IMR-90 (cell line): Measurements from ENCODE around the gene RAB31. TPM values are rescaled to one million over a fixed set of nuclear protein-coding genes. Genes with fewer than 3 reads are reported as not detected.

ENCODE experiments used
- ATAC-seq: fragments of 200-7000 bp; cut with Tn5 transposase; 2 replicates; pipeline ENCODE4 v1.9.1; 2020; ENCODE audit warnings: low read depth, mild to moderate bottlenecking, moderate library complexity
- BruUV-seq: library from RNA; stranded (reverse); fragments of 400-500 nt; replicated peaks from 2 replicates; lab custom pipeline; 2021; lab: Mats Ljungman, UMichigan
- CTCF ChIA-PET: fragments of 300-600 bp; formaldehyde crosslinking; extraction: SDS; loops from one replicate; lab custom pipeline; 2021; ENCODE audit warnings: antibody characterized with exemption; lab: Yijun Ruan, JAX
- POLR2A ChIA-PET: fragments of 300-600 bp; sonication (Branson Sonifier 250); formaldehyde crosslinking; loops from one replicate; lab custom pipeline; 2022; ENCODE audit warnings: antibody characterized with exemption; ENCODE audit not compliant: unreplicated experiment; lab: Charles Lee
- DNase-seq: peaks from one replicate; pipeline ENCODE4 v3.0.0; 2013
- H2AFZ ChIP-seq: replicated peaks from 2 replicates; pipeline ENCODE3; 2013; ENCODE audit warnings: low read length, mild to moderate bottlenecking; ENCODE audit not compliant: poor library complexity
- H2AK5ac ChIP-seq: 2 replicates; pipeline ENCODE4 v1.6.1; 2013; ENCODE audit warnings: low read depth, low read length, inconsistent platforms
- H2AK9ac ChIP-seq: replicated peaks from 2 replicates; pipeline ENCODE3; 2013; ENCODE audit warnings: mild to moderate bottlenecking, low read depth, low read length, moderate library complexity; ENCODE audit not compliant: poor library complexity
- H2BK120ac ChIP-seq: 2 replicates; pipeline ENCODE4 v1.6.1; 2013; ENCODE audit warnings: low read depth, low read length, inconsistent platforms
- H2BK15ac ChIP-seq: 3 replicates; pipeline ENCODE4 v1.6.1; 2013; ENCODE audit warnings: low read depth, low read length, inconsistent platforms
- H2BK20ac ChIP-seq: 2 replicates; pipeline ENCODE4 v1.6.1; 2013; ENCODE audit warnings: low read depth, mild to moderate bottlenecking, inconsistent platforms, low read length, moderate library complexity
- H2BK5ac ChIP-seq: 2 replicates; pipeline ENCODE4 v1.6.1; 2013; ENCODE audit warnings: mild to moderate bottlenecking, low read depth, low read length, inconsistent platforms; ENCODE audit not compliant: poor library complexity, severe bottlenecking
- H3K14ac ChIP-seq: replicated peaks from 2 replicates; pipeline ENCODE4 v1.6.1; 2013; ENCODE audit warnings: low read depth, low read length, inconsistent platforms
- H3K18ac ChIP-seq: 2 replicates; pipeline ENCODE4 v1.6.1; 2013; ENCODE audit warnings: low read depth, low read length, control low read depth
- H3K23ac ChIP-seq: 2 replicates; pipeline ENCODE4 v1.6.1; 2013; ENCODE audit warnings: low read depth, low read length, inconsistent platforms
- H3K27ac ChIP-seq: 2 replicates; pipeline ENCODE4 v1.5.1; 2013; ENCODE audit warnings: mild to moderate bottlenecking, control low read depth, low read length; ENCODE audit not compliant: insufficient read depth
- H3K27me3 ChIP-seq: 2 replicates; pipeline ENCODE4 v1.6.1; 2013; ENCODE audit warnings: low read length; ENCODE audit not compliant: control insufficient read depth, insufficient read depth
- H3K36me3 ChIP-seq: 2 replicates; pipeline ENCODE4 v1.6.1; 2013; ENCODE audit warnings: low read length, mixed read lengths; ENCODE audit not compliant: control insufficient read depth, insufficient read depth
- H3K4ac ChIP-seq: 2 replicates; pipeline ENCODE4 v1.6.1; 2013; ENCODE audit warnings: low read depth, low read length, inconsistent platforms
- H3K4me1 ChIP-seq: 2 replicates; pipeline ENCODE4 v1.6.1; 2013; ENCODE audit warnings: low read length, mixed read lengths; ENCODE audit not compliant: control insufficient read depth, insufficient read depth
- H3K4me2 ChIP-seq: 2 replicates; pipeline ENCODE4 v1.6.1; 2013; ENCODE audit warnings: low read depth, mild to moderate bottlenecking, control low read depth, low read length, moderate library complexity
- H3K4me3 ChIP-seq: 2 replicates; pipeline ENCODE4 v1.5.1; 2013; ENCODE audit warnings: low read depth, mild to moderate bottlenecking, control low read depth, low read length, moderate library complexity; ENCODE audit not compliant: insufficient read depth
- H3K56ac ChIP-seq: 2 replicates; pipeline ENCODE4 v1.6.1; 2013; ENCODE audit warnings: low read length, inconsistent platforms; ENCODE audit not compliant: insufficient read depth; ENCODE audit errors: extremely low read depth
- H3K79me1 ChIP-seq, 2 experiments: 2 replicates each; pipeline ENCODE4 v1.6.1; 2013; ENCODE audit warnings: low read length in 2 of 2, inconsistent platforms in 1 of 2, low read depth in 1 of 2
- H3K9ac ChIP-seq: 2 replicates; pipeline ENCODE4 v1.6.1; 2013; ENCODE audit warnings: low read depth, low read length, control low read depth
- H3K9me1 ChIP-seq: 2 replicates; pipeline ENCODE4 v1.6.1; 2013; ENCODE audit warnings: low read length, inconsistent platforms; ENCODE audit not compliant: insufficient read depth
- H3K9me3 ChIP-seq: 2 replicates; pipeline ENCODE4 v1.6.1; 2013; ENCODE audit warnings: low read length; ENCODE audit not compliant: control insufficient read depth, insufficient read depth
- H4K20me1 ChIP-seq: 2 replicates; pipeline ENCODE4 v1.6.1; 2013; ENCODE audit warnings: low read length, inconsistent platforms; ENCODE audit not compliant: insufficient read depth
- H4K5ac ChIP-seq: 2 replicates; pipeline ENCODE4 v1.6.1; 2013; ENCODE audit warnings: mild to moderate bottlenecking, low read depth, low read length, control low read depth
- H4K8ac ChIP-seq, 2 experiments: 2 replicates each; pipeline ENCODE4 v1.6.1; 2013; ENCODE audit warnings: low read depth in 2 of 2, low read length in 2 of 2, control low read depth in 1 of 2, inconsistent platforms in 1 of 2
- H4K91ac ChIP-seq: 2 replicates; pipeline ENCODE4 v1.6.1; 2013; ENCODE audit warnings: low read depth, low read length, inconsistent platforms; ENCODE audit not compliant: insufficient read depth
- BHLHE40 ChIP-seq: fragments of 150-350 bp; IDR thresholded peaks from 2 replicates; pipeline ENCODE4 v1.6.1; 2016; ENCODE audit warnings: mild to moderate bottlenecking, low read depth, low read length
- CEBPB ChIP-seq: IDR thresholded peaks from 2 replicates; pipeline ENCODE4 v1.6.1; 2012; ENCODE audit warnings: low read depth, low read length, improper control_type of control experiment
- CHD1 ChIP-seq: IDR thresholded peaks from 2 replicates; pipeline ENCODE4 v1.6.1; 2012; ENCODE audit warnings: low read depth, low read length, improper control_type of control experiment
- CTCF ChIP-seq: conservative IDR thresholded peaks from 2 replicates; pipeline ENCODE4 v1.5.1; 2012; ENCODE audit warnings: mild to moderate bottlenecking, low read depth, low read length, improper control_type of control experiment
- ELK1 ChIP-seq: fragments of 150-350 bp; IDR thresholded peaks from 2 replicates; pipeline ENCODE4 v1.6.1; 2016; ENCODE audit warnings: low read depth, mild to moderate bottlenecking, low read length, moderate library complexity, borderline replicate concordance
- FOS ChIP-seq: fragments of 150-350 bp; IDR thresholded peaks from 2 replicates; pipeline ENCODE4 v1.6.1; 2016; ENCODE audit warnings: low read depth, low read length
- MAFK ChIP-seq: IDR thresholded peaks from 2 replicates; pipeline ENCODE4 v1.6.1; 2012; ENCODE audit warnings: low read depth, low read length, improper control_type of control experiment
- MAZ ChIP-seq: IDR thresholded peaks from 2 replicates; pipeline ENCODE4 v1.6.1; 2012; ENCODE audit warnings: low read depth, mild to moderate bottlenecking, low read length, improper control_type of control experiment, moderate library complexity, borderline replicate concordance
- MXI1 ChIP-seq: IDR thresholded peaks from 2 replicates; pipeline ENCODE4 v1.6.1; 2012; ENCODE audit warnings: low read depth, mild to moderate bottlenecking, low read length, moderate library complexity, borderline replicate concordance
- NFE2L2 ChIP-seq: fragments of 150-350 bp; IDR thresholded peaks from 2 replicates; pipeline ENCODE4 v1.6.1; 2016; ENCODE audit warnings: low read depth, mild to moderate bottlenecking, low read length
- POLR2A ChIP-seq: IDR thresholded peaks from 2 replicates; pipeline ENCODE4 v1.6.1; 2012; ENCODE audit warnings: mild to moderate bottlenecking, low read depth, low read length
- RAD21 ChIP-seq: IDR thresholded peaks from 2 replicates; pipeline ENCODE4 v1.6.1; 2012; ENCODE audit warnings: low read length, improper control_type of control experiment
- RCOR1 ChIP-seq: IDR thresholded peaks from 2 replicates; pipeline ENCODE4 v1.6.1; 2012; ENCODE audit warnings: mild to moderate bottlenecking, low read length, improper control_type of control experiment; ENCODE audit not compliant: insufficient replicate concordance
- RFX5 ChIP-seq: IDR thresholded peaks from 2 replicates; pipeline ENCODE4 v1.8.0; 2012; ENCODE audit warnings: low read depth, mild to moderate bottlenecking, low read length, moderate library complexity
- SMC3 ChIP-seq: fragments of 150-350 bp; IDR thresholded peaks from 2 replicates; pipeline ENCODE4 v1.6.1; 2016; ENCODE audit warnings: low read depth, mild to moderate bottlenecking, antibody characterized with exemption, low read length, moderate library complexity
- USF2 ChIP-seq: fragments of 150-350 bp; IDR thresholded peaks from 2 replicates; pipeline ENCODE4 v1.6.1; 2017; ENCODE audit warnings: mild to moderate bottlenecking, antibody characterized with exemption, low read length, low read depth
- WGBS, 2 experiments: methylation state at CpG; one replicate each; pipeline versions ENCODE4 v1.1.5 to v1.1.7; 2013; ENCODE audit warnings: missing lambda C conversion rate in 2 of 2; ENCODE audit not compliant: insufficient read length in 1 of 2; ENCODE audit errors: extremely low coverage in 2 of 2; 5-methylcytosine and 5-hydroxymethylcytosine counted together
- dilution Hi-C: fragments of 300-500 bp; cut with HindIII; formaldehyde crosslinking; loops from one replicate; pipeline ENCODE4 v1.14.3; 2018; ENCODE audit warnings: low sequenced_read_pairs; ENCODE audit not compliant: unreplicated experiment
- in situ Hi-C: fragments of 300-500 bp; cut with MboI; formaldehyde crosslinking; loops from 3 replicates; pipeline ENCODE4 v1.14.3; 2019; ENCODE audit warnings: low sequenced_read_pairs, inconsistent platforms, mixed read lengths
- intact Hi-C: fragments of 100-400 bp; cut with micrococcal nuclease; formaldehyde crosslinking; loops from 2 replicates; pipeline ENCODE4 v1.10.0; 2022
- polyA plus RNA-seq, 3 experiments: library from polyadenylated mRNA; depleted of rRNA; stranded (reverse); fragments of >200 nt; gene quantifications; 2 replicates each; pipeline ENCODE4 v1.2.3, GENCODE V29; 2012; ENCODE audit warnings: low replicate concordance in 1 of 3
- total RNA-seq: library from RNA; depleted of rRNA; stranded (reverse); fragments of >200 nt; gene quantifications from 2 replicates; pipeline ENCODE4 v1.2.3, GENCODE V29; 2012

RAB31 gene
- total and polyA plus RNA-seq, 2 of the 4 experiments (the other 2 are of a cell fraction): 13.8 to 26.9 TPM

- no TSS peak for BruUV-seq
- no peak for DNase-seq
- no peak for ATAC-seq
- H3K9me1 ChIP-seq: peaks cover 5% of the 10 kb centered on the region; the same call in 1 of the 2 replicates
- H4K20me1 ChIP-seq: no peaks in the 10 kb centered on the region
- no peak overlapping the region for H3K18ac ChIP-seq
- H3K9ac ChIP-seq: no peak overlapping the region
- H3K4me3 ChIP-seq: no peak overlapping the region
- TF ChIP-seq CHD1 (no peak), ELK1 (no peak), NFE2L2 (no peak), FOS (no peak), MXI1 (no peak), SMC3 (no peak), RAD21 (no peak), POLR2A (no peak), MAFK (no peak), CEBPB (no peak), RFX5 (no peak), MAZ (no peak), RCOR1 (no peak), BHLHE40 (no peak), CTCF (no peak), USF2 (no peak)
- 0 out of 2 replicates have a peak, but pooled peaks cover 2% of the 10 kb centered on the region for H3K4me1 ChIP-seq
- H2AFZ ChIP-seq: no peak overlapping the region
- intact Hi-C loops (no loop called here), in situ Hi-C loops (no loop called here), dilution Hi-C loops (no loop called here)
- no peak overlapping the region for H3K4me2 ChIP-seq
- H4K91ac ChIP-seq: no peak overlapping the region
- ChIA-PET POLR2A (no interaction called here), CTCF (no interaction called here)
- H2AK5ac ChIP-seq: no peak overlapping the region
- no peaks in the 10 kb centered on the region for H3K9me3 ChIP-seq
- H3K56ac ChIP-seq: no peak overlapping the region
- no peak overlapping the region for H2BK15ac ChIP-seq
- no CpG with 5 or more reads among the region's 1 CpG for WGBS, 2 experiments
- no peak overlapping the region for H2BK20ac ChIP-seq
- H3K14ac ChIP-seq: no peak overlapping the region
- H3K27ac ChIP-seq: no peak overlapping the region
- H4K8ac ChIP-seq: no peak overlapping the region
- H3K23ac ChIP-seq: no peak overlapping the region
- H4K5ac ChIP-seq: no peak overlapping the region
- no peak overlapping the region for H2AK9ac ChIP-seq
- no peak overlapping the region for H3K4ac ChIP-seq
- H2BK5ac ChIP-seq: no peak overlapping the region
- no peaks in the 10 kb centered on the region for H3K27me3 ChIP-seq
- peaks cover 9 to 18% of the 10 kb centered on the region in 2 experiments for H3K79me1 ChIP-seq
- H3K36me3 ChIP-seq: no peaks in the 10 kb centered on the region
- H2BK120ac ChIP-seq: no peak overlapping the region
Measured at GRCh38 chr18:9788140-9788539, 80.0 kb downstream of the RAB31 start.
